Thyroid gland (tissue), 4 donors: ENCODE data around the gene TBL1XR1.

ENCODE experiments used
- CTCF ChIP-seq, 6 experiments: fragments of 200-600 bp in 3 of 6; fragments of 450-650 bp in 3 of 6; sonication (generic) in 3 of 6; IDR thresholded peaks; one replicate each; pipeline ENCODE4 v1.5.1; 2016 to 2019; ENCODE audit warnings: antibody characterized with exemption in 6 of 6, mild to moderate bottlenecking in 2 of 6, inconsistent platforms in 1 of 6, moderate library complexity in 1 of 6
- POLR2A ChIP-seq, 2 donors: fragments of 450-650 bp; IDR thresholded peaks; one replicate each; pipeline ENCODE4 v1.6.1; 2017; ENCODE audit warnings: antibody characterized with exemption in 2 of 2, mild to moderate bottlenecking in 2 of 2, moderate library complexity in 1 of 2

DNA sequence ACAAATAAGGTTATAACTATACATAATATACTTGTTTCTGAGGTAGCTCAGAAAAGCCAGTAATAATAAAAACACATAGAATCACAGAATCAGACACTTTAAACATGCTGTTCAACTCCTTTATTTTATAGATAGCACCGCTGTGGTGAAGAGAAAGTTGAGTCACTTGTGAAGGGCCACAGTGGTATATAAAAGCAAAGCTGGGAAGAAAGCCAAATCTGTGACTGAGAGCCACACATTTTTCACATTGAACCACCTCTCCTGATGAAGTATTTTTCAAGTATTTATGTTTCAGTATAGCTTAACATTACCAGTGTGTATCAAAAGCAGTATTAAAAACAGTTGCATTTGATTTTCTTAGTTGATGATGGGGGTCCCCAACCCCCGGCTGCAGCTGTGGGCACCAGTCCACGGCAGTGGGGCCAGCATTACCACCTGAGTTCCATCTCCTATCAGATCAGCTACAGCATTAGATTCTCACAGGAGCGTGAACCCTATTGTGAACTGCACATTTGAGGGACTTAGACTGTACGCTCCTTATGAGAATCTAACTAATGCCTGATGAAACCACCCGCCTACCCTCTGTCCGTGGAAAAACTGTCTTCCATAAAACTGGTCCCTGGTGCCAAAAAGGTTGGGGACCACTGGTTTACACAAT lies 46.2 kb downstream of the TBL1XR1 start:
- TF ChIP-seq CTCF (IDR thresholded peaks at IDR 0.05) (no peak), POLR2A (IDR thresholded peaks at IDR 0.05) (no peak)
